ENCODE data around the gene ATXN1. TPM values are rescaled to one million over a fixed set of nuclear protein-coding genes. Genes with fewer than 3 reads are reported as not detected.
"Not testable (repeated sequence)": the region's sequence is repeated elsewhere in the genome, so short reads cannot be mapped to it uniquely, and the experiment has no call there.

ATXN1 gene
- total RNA-seq, 1 donor from 2014 or later: 70.0 TPM

GRCh38 chr6:16793828-16794412, 32.7 kb upstream of the ATXN1 start:
- no peak overlapping the region for H3K27ac Mint-ChIP-seq
- intact Hi-C loops (cut with micrococcal nuclease): no loop called here

GRCh38 chr6:16789329-16790038, 28.2 kb upstream of the ATXN1 start:
- Mint-ChIP-seq H3K9me3 (peaks cover 34% of the 10 kb centered on the region), H3K27ac (no peak overlapping the region), H3K4me3 (no peak overlapping the region), H3K4me1 (no peaks in the 10 kb centered on the region), H3K36me3 (ENCODE audit: low read depth) (peaks cover 2% of the 10 kb centered on the region), H3K27me3 (peaks cover 11% of the 10 kb centered on the region)
- DNase-seq: no peak
- intact Hi-C loops (cut with micrococcal nuclease): no loop called here

More at GRCh38 chr6:16793828-16794412, 32.7 kb upstream of the ATXN1 start:
- H3K9me3 Mint-ChIP-seq: peaks cover 23% of the 10 kb centered on the region
- H3K36me3 Mint-ChIP-seq (ENCODE audit: low read depth): no peaks in the 10 kb centered on the region
- no peaks in the 10 kb centered on the region for H3K4me1 Mint-ChIP-seq
- DNase-seq: no peak
- no peak overlapping the region for H3K4me3 Mint-ChIP-seq
- peaks cover 20% of the 10 kb centered on the region for H3K27me3 Mint-ChIP-seq

GRCh38 chr6:16787128-16787682, 25.9 kb upstream of the ATXN1 start:
- DNase-seq: no peak
- H3K27me3 Mint-ChIP-seq: peaks cover 2% of the 10 kb centered on the region
- H3K4me1 Mint-ChIP-seq: peaks cover 2% of the 10 kb centered on the region
- peaks cover 2% of the 10 kb centered on the region for H3K36me3 Mint-ChIP-seq (ENCODE audit: low read depth)
- H3K4me3 Mint-ChIP-seq: no peak overlapping the region
- H3K9me3 Mint-ChIP-seq: peaks cover 28% of the 10 kb centered on the region
- H3K27ac Mint-ChIP-seq: no peak overlapping the region
- intact Hi-C loops (cut with micrococcal nuclease): no loop called here

- peaks cover 3% of the 10 kb centered on the region for H3K27me3 Mint-ChIP-seq
- no peak overlapping the region for H3K4me3 Mint-ChIP-seq
- no peak overlapping the region for H3K27ac Mint-ChIP-seq
- H3K36me3 Mint-ChIP-seq (ENCODE audit: low read depth): peaks cover 2% of the 10 kb centered on the region
- no peak for DNase-seq
- peaks cover 2% of the 10 kb centered on the region for H3K4me1 Mint-ChIP-seq
- peaks cover 22% of the 10 kb centered on the region for H3K9me3 Mint-ChIP-seq
- intact Hi-C loops (cut with micrococcal nuclease): no loop called here
Measured at GRCh38 chr6:16785496-16785895, 24.2 kb upstream of the ATXN1 start.

- intact Hi-C loops (cut with micrococcal nuclease); H3K27me3 Mint-ChIP-seq; H3K27ac Mint-ChIP-seq; H3K4me1 Mint-ChIP-seq; H3K36me3 Mint-ChIP-seq (ENCODE audit: low read depth); DNase-seq; H3K4me3 Mint-ChIP-seq: not testable (repeated sequence)
- H3K9me3 Mint-ChIP-seq: peaks cover 16% of the 10 kb centered on the region
Measured at GRCh38 chr6:16784957-16785356, 23.7 kb upstream of the ATXN1 start.

GRCh38 chr6:16783952-16784565, 22.8 kb upstream of the ATXN1 start:
- no peak for DNase-seq
- peaks cover 2% of the 10 kb centered on the region for H3K36me3 Mint-ChIP-seq (ENCODE audit: low read depth)
- no peak overlapping the region for H3K27ac Mint-ChIP-seq
- peaks cover 2% of the 10 kb centered on the region for H3K4me1 Mint-ChIP-seq
- H3K9me3 Mint-ChIP-seq: peaks cover 11% of the 10 kb centered on the region
- peaks cover 5% of the 10 kb centered on the region for H3K27me3 Mint-ChIP-seq
- no peak overlapping the region for H3K4me3 Mint-ChIP-seq
- intact Hi-C loops (cut with micrococcal nuclease): no loop called here

GRCh38 chr6:16783509-16783908, 22.2 kb upstream of the ATXN1 start:
- H3K36me3 Mint-ChIP-seq (ENCODE audit: low read depth): peaks cover 2% of the 10 kb centered on the region
- H3K4me1 Mint-ChIP-seq: peaks cover 2% of the 10 kb centered on the region
- DNase-seq: no peak
- H3K27ac Mint-ChIP-seq: no peak overlapping the region
- H3K4me3 Mint-ChIP-seq: no peak overlapping the region
- peaks cover 11% of the 10 kb centered on the region for H3K9me3 Mint-ChIP-seq
- peaks cover 8% of the 10 kb centered on the region for H3K27me3 Mint-ChIP-seq
- intact Hi-C loops (cut with micrococcal nuclease): no loop called here

GRCh38 chr6:16782278-16782677, 21.0 kb upstream of the ATXN1 start:
- no peak overlapping the region for H3K27ac Mint-ChIP-seq
- H3K36me3 Mint-ChIP-seq (ENCODE audit: low read depth): no peaks in the 10 kb centered on the region
- H3K9me3 Mint-ChIP-seq: peaks cover 4% of the 10 kb centered on the region
- intact Hi-C loops (cut with micrococcal nuclease): no loop called here
- peaks cover 8% of the 10 kb centered on the region for H3K27me3 Mint-ChIP-seq
- no peak for DNase-seq
- peaks cover 2% of the 10 kb centered on the region for H3K4me1 Mint-ChIP-seq
- no peak overlapping the region for H3K4me3 Mint-ChIP-seq

GRCh38 chr6:16781348-16782169, 20.3 kb upstream of the ATXN1 start:
- intact Hi-C loops (cut with micrococcal nuclease): no loop called here
- no peaks in the 10 kb centered on the region for H3K36me3 Mint-ChIP-seq (ENCODE audit: low read depth)
- H3K27me3 Mint-ChIP-seq: peaks cover 8% of the 10 kb centered on the region
- H3K4me1 Mint-ChIP-seq: peaks cover 2% of the 10 kb centered on the region
- H3K4me3 Mint-ChIP-seq: no peak overlapping the region
- peaks cover 3% of the 10 kb centered on the region for H3K9me3 Mint-ChIP-seq
- no peak for DNase-seq
- H3K27ac Mint-ChIP-seq: no peak overlapping the region

GRCh38 chr6:16778521-16778920, 17.3 kb upstream of the ATXN1 start:
- Mint-ChIP-seq H3K4me3 (no peak overlapping the region), H3K27me3 (peaks cover 10% of the 10 kb centered on the region), H3K9me3 (peaks cover 3% of the 10 kb centered on the region), H3K4me1 (peaks cover 2% of the 10 kb centered on the region), H3K27ac (no peak overlapping the region), H3K36me3 (ENCODE audit: low read depth) (no peaks in the 10 kb centered on the region)
- intact Hi-C loops (cut with micrococcal nuclease): no loop called here
- no peak for DNase-seq

GRCh38 chr6:16777794-16778193, 16.5 kb upstream of the ATXN1 start:
- peaks cover 11% of the 10 kb centered on the region for H3K27me3 Mint-ChIP-seq
- H3K4me3 Mint-ChIP-seq: no peak overlapping the region
- peaks cover 3% of the 10 kb centered on the region for H3K9me3 Mint-ChIP-seq
- peaks cover 2% of the 10 kb centered on the region for H3K4me1 Mint-ChIP-seq
- no peaks in the 10 kb centered on the region for H3K36me3 Mint-ChIP-seq (ENCODE audit: low read depth)
- intact Hi-C loops (cut with micrococcal nuclease): no loop called here
- H3K27ac Mint-ChIP-seq: no peak overlapping the region
- DNase-seq: no peak

GRCh38 chr6:16776394-16777017, 15.2 kb upstream of the ATXN1 start:
- H3K9me3 Mint-ChIP-seq: peaks cover 3% of the 10 kb centered on the region
- no peak overlapping the region for H3K4me3 Mint-ChIP-seq
- H3K27ac Mint-ChIP-seq: no peak overlapping the region
- peaks cover 11% of the 10 kb centered on the region for H3K27me3 Mint-ChIP-seq
- no peak for DNase-seq
- intact Hi-C loops (cut with micrococcal nuclease): no loop called here
- H3K36me3 Mint-ChIP-seq (ENCODE audit: low read depth): peaks cover 2% of the 10 kb centered on the region
- peaks cover 6% of the 10 kb centered on the region for H3K4me1 Mint-ChIP-seq

GRCh38 chr6:16774437-16774836, 13.2 kb upstream of the ATXN1 start:
- Mint-ChIP-seq H3K4me3 (no peak overlapping the region), H3K27me3 (peaks cover 7% of the 10 kb centered on the region), H3K27ac (no peak overlapping the region), H3K4me1 (peaks cover 22% of the 10 kb centered on the region), H3K36me3 (ENCODE audit: low read depth) (peaks cover 2% of the 10 kb centered on the region), H3K9me3 (peaks cover 3% of the 10 kb centered on the region)
- intact Hi-C loops (cut with micrococcal nuclease): no loop called here
- DNase-seq: no peak
